ENCODE results near the gene MIA2. TPM values are rescaled to one million over a fixed set of nuclear protein-coding genes. Genes with fewer than 3 reads are reported as not detected.

Gene MIA2
- total RNA-seq, 1 experiment from 2014 or later: 43.9 TPM

DNA sequence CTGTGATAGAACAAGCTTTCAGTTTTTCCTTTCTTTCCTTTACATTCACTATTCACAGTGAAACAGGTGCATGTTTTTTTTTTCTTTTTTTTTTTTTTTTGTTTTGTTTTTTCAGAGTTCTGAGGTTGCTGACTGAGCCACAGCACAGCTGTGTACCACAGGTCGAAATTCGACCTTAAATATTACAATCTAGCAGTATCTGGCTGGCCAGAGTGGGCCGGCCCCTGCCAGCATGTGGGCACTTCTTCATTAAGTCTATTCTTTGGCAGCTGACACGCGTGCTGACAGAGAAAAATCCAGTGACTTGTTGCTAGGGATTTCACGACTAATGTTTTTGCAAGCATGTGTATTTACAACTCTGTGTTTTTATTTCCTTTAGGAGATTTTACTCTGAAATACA, 164.7 kb downstream of the MIA2 start:
- Histone ChIP-seq H3F3A (ENCODE audit: insufficient read depth, low read depth) (no peaks in the 10 kb centered on the region), H3K9me2 (ENCODE audit: insufficient read depth) (no peaks in the 10 kb centered on the region), H3K27me3 (ENCODE audit: insufficient read depth, low read depth) (no peaks in the 10 kb centered on the region), H3K4me1 (replicated peaks; ENCODE audit: insufficient read depth) (0 out of 2 replicates have a peak, but pooled peaks cover 5% of the 10 kb centered on the region), H3K79me2 (ENCODE audit: low read depth) (no peaks in the 10 kb centered on the region), H3K9me3 (ENCODE audit: insufficient read depth, low read depth) (no peaks in the 10 kb centered on the region), H3K27ac (no peak overlapping the region), H2AFZ (no peak overlapping the region), H3K36me3 (ENCODE audit: low read depth) (0 out of 2 replicates have a peak, but pooled peaks cover 6% of the 10 kb centered on the region), H3K4me2 (no peak overlapping the region), H3K4me3 (no peak overlapping the region), H4K20me1 (ENCODE audit: insufficient read depth) (no peaks in the 10 kb centered on the region)
- no peak for DNase-seq
- TF ChIP-seq, protein P1, sequence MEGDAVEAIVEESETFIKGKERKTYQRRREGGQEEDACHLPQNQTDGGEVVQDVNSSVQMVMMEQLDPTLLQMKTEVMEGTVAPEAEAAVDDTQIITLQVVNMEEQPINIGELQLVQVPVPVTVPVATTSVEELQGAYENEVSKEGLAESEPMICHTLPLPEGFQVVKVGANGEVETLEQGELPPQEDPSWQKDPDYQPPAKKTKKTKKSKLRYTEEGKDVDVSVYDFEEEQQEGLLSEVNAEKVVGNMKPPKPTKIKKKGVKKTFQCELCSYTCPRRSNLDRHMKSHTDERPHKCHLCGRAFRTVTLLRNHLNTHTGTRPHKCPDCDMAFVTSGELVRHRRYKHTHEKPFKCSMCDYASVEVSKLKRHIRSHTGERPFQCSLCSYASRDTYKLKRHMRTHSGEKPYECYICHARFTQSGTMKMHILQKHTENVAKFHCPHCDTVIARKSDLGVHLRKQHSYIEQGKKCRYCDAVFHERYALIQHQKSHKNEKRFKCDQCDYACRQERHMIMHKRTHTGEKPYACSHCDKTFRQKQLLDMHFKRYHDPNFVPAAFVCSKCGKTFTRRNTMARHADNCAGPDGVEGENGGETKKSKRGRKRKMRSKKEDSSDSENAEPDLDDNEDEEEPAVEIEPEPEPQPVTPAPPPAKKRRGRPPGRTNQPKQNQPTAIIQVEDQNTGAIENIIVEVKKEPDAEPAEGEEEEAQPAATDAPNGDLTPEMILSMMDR (conservative IDR thresholded peaks at IDR 0.05): no peak
- TF ChIP-seq EZH2 (IDR thresholded peaks at IDR 0.05; ENCODE audit: low read depth): no peak
- no TSS peak for BruUV-seq (replicated peaks)
- ChIA-PET CTCF (no interaction called here), POLR2A (ENCODE audit: unreplicated experiment) (interaction anchor here (0.6 kb wide), 1 partner anchor 285 kb away, joined by 13 read pairs; no protein-coding TSS in a partner anchor)
- intact Hi-C loops (cut with micrococcal nuclease; ENCODE audit: unreplicated experiment): no loop called here

DNA sequence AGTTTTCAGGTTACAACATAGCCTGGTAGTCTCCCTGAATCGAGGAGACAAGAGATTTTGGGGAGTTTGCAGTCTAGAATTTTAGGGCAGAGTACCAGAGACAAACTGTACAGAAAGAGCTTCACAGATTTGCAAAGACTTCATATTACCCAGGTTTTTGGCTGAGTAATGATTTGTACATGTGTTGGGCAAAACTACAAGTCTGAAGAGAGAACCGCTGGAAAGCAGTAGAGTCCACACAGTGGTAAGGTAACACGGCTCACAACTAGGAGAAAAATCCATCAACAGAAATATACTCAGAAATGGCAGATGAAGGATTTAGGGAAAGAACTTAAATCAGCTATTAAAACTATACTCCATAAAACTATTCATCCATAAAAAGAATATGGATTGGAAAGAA, 172.8 kb downstream of the MIA2 start:
- intact Hi-C loops (cut with micrococcal nuclease; ENCODE audit: unreplicated experiment): no loop called here
- Histone ChIP-seq H3K27ac (no peak overlapping the region), H3K4me2 (no peak overlapping the region), H3K36me3 (ENCODE audit: low read depth) (no peaks in the 10 kb centered on the region), H3K79me2 (ENCODE audit: low read depth) (no peaks in the 10 kb centered on the region), H3K27me3 (ENCODE audit: insufficient read depth, low read depth) (no peaks in the 10 kb centered on the region), H3K9me3 (ENCODE audit: insufficient read depth, low read depth) (no peaks in the 10 kb centered on the region), H3K4me1 (replicated peaks; ENCODE audit: insufficient read depth) (no peaks in the 10 kb centered on the region), H2AFZ (no peak overlapping the region), H3K4me3 (no peak overlapping the region), H3K9me2 (ENCODE audit: insufficient read depth) (no peaks in the 10 kb centered on the region), H4K20me1 (ENCODE audit: insufficient read depth) (no peaks in the 10 kb centered on the region), H3F3A (ENCODE audit: insufficient read depth, low read depth) (no peaks in the 10 kb centered on the region; the same call in none of the 2 replicates)
- POLR2A ChIA-PET (ENCODE audit: unreplicated experiment): no interaction called here
- TF ChIP-seq, protein P1 (conservative IDR thresholded peaks at IDR 0.05): no peak
- no peak for TF ChIP-seq EZH2 (IDR thresholded peaks at IDR 0.05; ENCODE audit: low read depth)
- CTCF ChIA-PET: no interaction called here
- no TSS peak for BruUV-seq (replicated peaks)
- no peak for DNase-seq

DNA sequence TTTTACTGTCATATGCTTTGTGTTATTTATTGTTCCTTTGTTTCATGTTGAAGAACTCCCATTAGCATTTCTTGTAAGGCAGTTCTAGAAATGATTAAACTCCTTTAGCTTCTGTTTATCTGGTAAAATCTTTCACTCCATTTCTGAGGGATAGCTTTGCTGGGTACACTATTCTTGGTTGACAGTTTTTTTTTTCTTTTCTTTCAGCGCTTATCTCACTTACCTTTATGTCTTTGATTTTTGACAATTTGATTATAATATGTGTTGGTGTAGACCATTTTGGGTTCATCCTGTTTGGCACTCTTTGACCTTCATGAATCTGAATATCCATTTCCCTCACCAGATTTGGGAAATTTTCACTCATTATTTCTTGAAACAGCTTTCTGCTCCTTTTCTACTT, 182.4 kb downstream of the MIA2 start:
- no TSS peak for BruUV-seq (replicated peaks)
- CTCF ChIA-PET: no interaction called here

More for the DNA sequence above, 182.4 kb downstream of the MIA2 start:
- POLR2A ChIA-PET (ENCODE audit: unreplicated experiment): interaction anchor here (0.5 kb wide), 1 partner anchor 34 kb away, joined by 5 read pairs; no protein-coding TSS in a partner anchor
- H3K27me3 ChIP-seq (ENCODE audit: insufficient read depth, low read depth): no peaks in the 10 kb centered on the region
- H3K4me1 ChIP-seq (replicated peaks; ENCODE audit: insufficient read depth): no peaks in the 10 kb centered on the region
- no peak overlapping the region for H3K4me2 ChIP-seq
- TF ChIP-seq, protein P1 (conservative IDR thresholded peaks at IDR 0.05): no peak
- H3K36me3 ChIP-seq (ENCODE audit: low read depth): no peaks in the 10 kb centered on the region
- no peak overlapping the region for H3K4me3 ChIP-seq
- H3K9me2 ChIP-seq (ENCODE audit: insufficient read depth): no peaks in the 10 kb centered on the region
- no peak overlapping the region for H2AFZ ChIP-seq
- peaks cover 10% of the 10 kb centered on the region; the same call in 1 of the 2 replicates for H3K9me3 ChIP-seq (ENCODE audit: insufficient read depth, low read depth)
- H3K79me2 ChIP-seq (ENCODE audit: low read depth): no peaks in the 10 kb centered on the region
- intact Hi-C loops (cut with micrococcal nuclease; ENCODE audit: unreplicated experiment): no loop called here
- H3F3A ChIP-seq (ENCODE audit: insufficient read depth, low read depth): peaks cover 4% of the 10 kb centered on the region; the same call in 1 of the 2 replicates
- DNase-seq: no peak
- H4K20me1 ChIP-seq (ENCODE audit: insufficient read depth): no peaks in the 10 kb centered on the region
- no peak overlapping the region for H3K27ac ChIP-seq
